GM19023 (cell line): Measurements from ENCODE around the gene PDLIM7.

ENCODE experiments used
- ATAC-seq: cut with Tn5 transposase; IDR thresholded peaks from one replicate; pipeline ENCODE4 v1.9.1; 2021; ENCODE audit warnings: mild to moderate bottlenecking, moderate library complexity; ENCODE audit not compliant: unreplicated experiment

Gene PDLIM7

DNA sequence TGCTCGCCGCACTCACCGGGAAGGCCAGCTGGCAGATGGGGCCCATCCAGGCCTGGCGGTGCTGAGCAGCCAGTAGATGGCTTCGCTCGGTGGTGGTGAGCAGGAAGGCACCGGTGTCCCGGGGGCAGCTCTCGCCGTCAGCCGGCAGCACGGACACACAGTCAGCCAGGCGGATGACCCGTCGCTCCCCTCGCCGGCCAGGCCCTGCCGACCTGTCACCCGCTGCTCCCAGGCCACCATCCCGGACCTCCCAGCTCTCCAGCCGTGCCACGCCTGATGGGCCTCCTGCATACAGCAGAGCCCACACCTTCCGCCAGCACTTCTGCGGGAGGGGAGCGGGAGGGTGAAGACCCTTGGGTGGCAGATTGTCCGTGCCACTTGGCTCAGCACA lies 10.8 kb upstream of the PDLIM7 start:
- ATAC-seq = no peak

DNA sequence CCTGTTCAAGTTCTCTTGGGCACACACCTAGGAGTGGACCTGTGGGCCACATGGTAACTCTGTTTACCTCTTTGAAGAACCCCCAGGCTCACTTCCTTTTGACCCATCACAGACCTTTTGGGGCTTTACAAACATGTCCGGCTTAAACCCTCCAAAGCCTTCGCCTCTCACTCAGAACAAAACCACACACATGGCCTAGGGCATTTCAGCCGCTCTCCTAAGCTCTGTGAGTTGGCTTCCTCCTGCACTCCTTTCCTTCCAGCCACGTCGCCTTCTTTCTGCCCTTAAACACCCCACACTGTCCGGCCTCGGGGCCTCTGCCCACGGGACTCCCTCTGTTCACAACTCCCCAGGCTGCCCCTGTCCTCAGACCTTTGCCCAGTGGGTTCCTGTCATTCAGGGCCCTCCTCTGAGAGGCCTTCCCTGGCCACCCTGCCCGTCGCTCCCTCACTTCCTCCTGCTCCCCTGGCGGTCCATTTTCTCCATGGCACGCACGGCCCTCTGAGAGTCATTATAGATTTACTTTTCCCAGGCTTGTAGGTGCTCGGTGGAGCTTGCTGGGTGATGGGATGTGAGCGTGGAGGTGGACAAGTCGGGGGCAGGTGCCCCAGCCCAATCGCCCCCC lies 10.3 kb upstream of the PDLIM7 start:
- no peak for ATAC-seq

DNA sequence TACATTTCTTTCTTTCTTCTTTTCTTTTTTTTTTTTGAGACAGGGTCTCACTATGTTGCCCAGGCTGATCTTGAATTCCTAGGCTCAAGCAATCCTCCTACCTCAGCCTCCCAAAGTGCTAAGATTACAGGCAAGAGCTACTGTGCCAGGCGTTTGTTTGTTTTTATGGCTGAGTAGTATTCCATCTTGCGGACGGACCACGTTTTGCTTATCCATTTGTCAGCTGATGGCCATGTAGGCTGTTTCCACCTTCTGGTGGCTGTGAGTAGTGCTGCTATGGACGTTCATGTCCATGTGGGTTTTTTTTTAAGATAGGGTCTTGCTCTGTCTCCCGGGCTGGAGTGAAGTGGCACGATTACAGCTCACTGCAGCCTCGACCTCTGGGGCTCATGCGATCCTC lies 9.8 kb upstream of the PDLIM7 start:
- no peak for ATAC-seq

DNA sequence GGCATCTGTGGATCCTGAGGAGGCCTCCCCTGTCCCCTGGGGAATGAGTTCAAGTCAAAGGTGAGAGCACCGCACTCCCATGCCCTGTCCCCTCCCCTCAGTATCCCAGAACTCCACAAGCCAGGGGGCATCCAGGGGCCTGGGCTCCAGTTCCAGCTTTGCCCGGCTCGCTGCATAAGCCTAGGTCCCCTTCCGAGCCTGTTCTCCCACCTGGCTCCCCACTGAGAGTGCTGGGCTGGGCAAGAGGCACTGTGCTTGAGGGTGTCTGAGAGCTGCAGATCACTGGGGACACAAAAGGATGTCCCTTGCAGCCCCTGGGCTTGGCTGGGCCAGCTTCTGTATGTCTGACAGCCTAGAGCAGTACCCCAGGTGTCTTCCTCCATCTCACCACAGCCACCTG lies 7.7 kb upstream of the PDLIM7 start:
- no peak for ATAC-seq

DNA sequence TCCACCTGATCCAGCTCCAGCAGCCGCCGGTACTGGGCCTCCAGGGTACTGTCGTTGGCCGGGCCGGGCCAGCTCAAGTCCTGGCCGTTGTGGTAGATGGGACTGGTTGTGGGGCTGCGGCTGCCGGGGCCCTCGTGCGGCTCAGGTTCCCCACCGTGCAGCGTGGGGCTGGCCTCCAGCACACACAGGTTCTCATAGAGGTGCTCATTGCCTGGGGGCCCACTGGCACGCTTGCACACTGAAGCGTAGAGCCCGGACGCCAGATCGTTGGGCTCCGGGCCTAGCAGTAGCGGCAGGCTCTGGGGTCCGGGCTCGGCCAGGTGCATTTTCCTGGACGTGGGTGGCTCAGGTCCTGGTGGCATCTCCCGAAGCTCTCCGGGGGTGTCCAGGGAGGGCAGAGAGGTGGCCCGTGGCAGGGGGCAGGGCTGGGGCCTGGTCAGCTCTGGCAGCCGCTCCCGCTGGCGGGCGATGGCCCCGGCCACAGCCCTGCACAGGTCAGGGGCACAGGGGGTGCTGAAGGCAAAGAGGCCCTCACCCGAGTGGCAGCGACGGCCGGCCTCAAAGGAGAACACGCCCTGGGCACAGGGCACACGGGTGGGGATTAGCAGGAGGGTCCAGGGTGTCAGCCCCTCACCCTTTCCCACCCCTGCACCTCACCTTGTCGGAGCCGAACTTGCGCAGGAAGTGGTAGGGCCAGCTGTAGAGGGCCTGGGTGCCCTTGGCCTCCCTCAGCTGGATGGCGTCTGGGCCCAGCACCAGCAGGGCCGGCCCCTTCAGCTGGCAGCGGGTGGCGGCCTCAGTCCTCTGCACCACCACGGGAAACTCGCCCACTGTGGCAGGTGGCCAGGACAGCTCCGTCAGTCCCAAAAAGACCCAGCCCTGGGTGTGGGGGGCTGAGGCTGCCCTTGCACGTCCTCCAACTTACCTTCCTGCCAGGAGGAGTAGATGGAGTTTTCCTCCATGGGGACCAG lies 7.0 kb upstream of the PDLIM7 start:
- ATAC-seq = no peak

DNA sequence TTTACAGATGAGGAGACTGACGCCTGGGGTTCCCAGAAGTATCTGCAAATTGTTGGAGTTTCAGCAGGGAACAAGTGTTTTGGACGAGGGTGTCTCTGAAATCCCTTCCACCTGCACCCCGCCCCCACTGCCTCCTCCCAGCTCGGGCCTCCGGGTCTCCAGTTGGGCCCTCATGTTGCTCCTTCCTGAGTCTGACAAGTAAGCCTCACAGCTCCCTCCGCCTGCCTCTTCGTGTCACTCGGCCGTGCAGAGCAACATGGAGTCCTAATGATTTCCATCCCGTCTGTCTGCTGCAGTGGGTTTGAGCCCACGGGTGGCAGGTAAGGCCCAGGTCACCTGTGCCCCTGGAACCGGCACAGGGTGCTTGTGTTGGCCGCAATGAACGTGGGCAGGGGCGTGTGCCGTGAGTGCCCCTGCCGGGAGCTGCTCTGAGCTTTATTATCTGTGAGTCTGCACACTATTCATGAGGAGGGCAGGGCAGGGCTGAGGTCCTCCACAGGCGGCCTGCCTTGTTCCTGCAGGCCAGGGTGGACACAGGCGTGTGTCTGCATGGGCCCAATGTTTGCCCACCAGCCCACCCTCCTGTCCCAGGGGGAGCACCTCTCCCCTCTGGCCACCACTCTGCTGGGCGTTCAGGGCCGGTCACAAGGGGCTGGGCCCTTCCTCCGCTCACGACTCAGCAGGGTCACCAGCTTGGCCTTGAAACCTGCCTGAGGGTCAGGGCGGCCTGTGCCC lies 6.1 kb upstream of the PDLIM7 start:
- no peak for ATAC-seq

DNA sequence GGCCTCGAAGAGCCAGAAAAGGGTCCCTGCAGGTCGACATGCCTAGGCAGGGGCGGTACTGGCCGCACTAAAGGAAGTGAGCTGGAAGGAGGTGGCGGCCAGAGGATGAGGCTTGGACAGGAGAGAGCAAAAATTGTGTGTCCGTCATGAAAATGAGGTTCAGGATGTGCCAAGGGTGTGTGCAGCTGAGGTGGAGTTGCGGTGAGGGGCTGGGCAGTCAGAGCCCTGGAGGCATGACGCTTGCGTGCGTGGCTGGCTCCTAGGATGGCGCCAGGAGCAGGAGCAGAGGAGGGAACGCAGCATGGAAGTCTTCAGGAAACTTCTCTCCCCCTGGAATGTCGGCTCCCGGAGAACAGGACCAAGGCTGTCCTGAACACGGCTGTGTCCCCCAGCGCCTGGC lies 5.5 kb upstream of the PDLIM7 start:
- no peak for ATAC-seq

DNA sequence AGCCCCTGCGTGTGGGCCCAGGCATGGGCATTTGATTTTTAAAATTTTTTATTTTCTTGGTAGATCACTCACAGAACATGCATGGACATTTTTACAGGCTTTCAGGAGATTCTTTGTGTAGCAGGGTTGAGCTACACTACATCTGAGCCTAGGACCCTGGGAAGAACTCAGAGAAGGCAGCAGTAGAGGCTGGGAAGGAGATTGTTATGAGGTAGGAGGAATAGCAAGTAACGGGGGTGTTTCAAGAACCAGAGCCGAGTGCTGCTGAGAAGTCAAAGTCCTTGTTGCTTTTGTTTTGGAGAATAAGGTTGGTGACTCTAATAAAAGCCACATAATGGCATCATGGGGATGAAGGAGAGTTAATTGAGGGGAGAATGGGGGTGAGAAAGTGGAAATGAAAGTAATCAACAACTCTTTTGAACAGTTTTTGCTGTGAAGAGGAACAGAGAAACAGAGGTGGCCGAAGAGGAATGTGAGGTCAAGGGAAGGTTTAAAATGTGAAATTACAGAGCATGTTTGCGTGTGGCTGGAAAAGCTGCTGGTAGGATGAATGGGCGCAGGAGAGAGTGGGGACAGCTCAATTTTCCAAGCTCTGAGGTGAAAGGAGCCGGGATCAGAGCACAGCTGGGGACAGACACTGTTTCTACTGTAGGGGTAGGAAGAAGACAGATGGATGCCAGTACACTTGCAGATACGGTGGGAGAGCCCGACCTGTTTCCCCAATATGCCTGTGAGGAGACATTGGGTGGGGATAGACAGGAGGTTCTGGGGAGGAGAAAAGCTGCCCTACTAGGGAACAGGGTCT lies 4.7 kb upstream of the PDLIM7 start:
- no peak for ATAC-seq

DNA sequence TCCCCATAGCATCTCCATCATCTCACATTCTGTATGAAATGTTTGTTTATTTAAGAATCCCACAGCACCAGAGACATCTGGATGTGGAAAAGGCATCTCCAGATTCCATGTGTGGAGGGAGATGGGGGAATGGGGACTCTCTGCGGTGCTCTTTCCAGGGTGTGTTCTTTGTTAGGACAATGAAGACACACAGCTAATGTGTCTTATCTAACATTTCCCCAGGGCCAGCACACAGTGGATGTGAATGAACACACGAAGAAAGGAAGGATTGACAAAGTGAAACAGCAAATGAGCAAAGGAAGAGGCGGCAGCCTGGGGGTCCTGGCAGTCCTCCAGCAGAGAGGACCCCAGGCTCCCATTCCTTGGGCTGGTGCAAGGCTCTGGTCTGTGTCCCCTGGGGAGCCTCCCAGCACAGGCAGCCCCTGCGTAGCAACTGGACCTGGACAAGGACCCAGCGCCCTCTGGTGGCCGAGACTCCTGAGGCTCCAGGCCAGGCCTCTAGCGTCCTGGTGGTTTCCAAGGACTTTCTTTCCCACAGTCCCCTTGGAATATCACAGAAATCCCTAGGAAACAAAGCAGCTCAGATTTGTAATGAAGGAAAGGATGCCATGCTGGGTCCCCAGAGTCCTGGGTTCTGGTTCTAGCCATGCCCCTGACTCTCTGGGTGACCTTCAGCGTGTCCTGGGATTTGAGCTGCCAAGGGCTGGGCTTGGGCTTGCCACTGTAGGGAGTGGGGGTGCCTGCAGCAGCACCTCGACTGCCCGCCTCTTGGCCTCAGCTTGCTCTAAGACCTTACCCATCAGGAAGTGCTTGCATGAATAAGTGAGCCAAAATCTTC lies 3.5 kb upstream of the PDLIM7 start:
- ATAC-seq = no peak

DNA sequence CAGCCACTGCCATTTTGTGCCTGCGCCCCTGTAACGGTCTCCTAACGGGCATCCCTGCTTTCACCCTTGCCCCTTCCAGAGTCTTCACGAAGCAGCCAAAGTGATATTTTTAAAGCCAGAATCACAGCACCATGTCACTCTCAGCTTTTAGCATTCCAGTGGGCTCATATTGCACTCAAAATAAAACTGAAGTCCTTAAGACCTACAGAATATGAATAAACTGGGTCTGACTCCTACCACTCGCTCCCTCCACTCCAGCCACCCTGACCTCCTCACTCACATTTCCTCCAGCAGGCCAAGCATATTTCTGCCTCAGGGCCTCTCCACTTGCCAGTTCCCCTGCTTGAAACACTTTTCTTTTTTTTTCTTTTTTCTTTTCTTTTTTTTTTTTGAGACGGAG lies 2.4 kb upstream of the PDLIM7 start:
- no peak for ATAC-seq

DNA sequence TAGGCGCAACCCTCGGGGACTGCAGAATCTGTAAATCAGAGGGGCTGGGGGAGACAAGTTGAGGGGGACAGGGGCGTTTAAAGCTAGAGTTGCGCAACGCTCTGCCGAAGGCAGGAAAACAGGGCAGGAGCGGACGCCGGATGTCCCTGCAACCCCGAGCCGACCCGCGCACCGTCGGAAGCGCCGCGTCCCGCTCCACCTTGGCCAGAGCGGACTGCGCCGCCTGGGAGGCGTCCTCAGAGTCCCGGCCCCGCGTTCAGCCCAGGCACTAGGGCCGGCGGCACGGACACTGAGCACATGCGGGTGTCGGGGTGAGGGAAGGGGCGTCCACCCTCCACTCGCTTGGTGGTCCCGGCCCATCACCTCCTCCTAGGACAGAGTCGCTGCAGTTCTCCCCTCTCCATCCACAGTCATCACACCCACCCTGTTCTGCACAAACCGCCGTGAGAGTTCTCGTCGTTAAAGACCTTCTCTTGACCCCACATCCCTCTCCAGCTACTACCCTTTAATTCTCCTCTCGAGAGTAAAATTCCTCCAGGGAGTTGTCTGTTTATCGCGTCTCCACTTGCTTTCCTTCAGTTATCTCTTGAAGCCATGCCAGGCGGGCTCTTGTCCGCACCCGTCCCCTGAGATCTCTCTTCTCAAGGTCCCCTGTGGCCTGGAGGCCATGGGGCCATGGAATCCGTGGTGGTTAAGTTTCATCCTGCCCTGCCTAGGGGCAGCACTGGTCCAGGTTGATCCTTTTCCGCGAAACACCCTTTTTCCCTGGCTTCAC lies 796 bp upstream of the PDLIM7 start:
- peak; percentile 1 for ATAC-seq

DNA sequence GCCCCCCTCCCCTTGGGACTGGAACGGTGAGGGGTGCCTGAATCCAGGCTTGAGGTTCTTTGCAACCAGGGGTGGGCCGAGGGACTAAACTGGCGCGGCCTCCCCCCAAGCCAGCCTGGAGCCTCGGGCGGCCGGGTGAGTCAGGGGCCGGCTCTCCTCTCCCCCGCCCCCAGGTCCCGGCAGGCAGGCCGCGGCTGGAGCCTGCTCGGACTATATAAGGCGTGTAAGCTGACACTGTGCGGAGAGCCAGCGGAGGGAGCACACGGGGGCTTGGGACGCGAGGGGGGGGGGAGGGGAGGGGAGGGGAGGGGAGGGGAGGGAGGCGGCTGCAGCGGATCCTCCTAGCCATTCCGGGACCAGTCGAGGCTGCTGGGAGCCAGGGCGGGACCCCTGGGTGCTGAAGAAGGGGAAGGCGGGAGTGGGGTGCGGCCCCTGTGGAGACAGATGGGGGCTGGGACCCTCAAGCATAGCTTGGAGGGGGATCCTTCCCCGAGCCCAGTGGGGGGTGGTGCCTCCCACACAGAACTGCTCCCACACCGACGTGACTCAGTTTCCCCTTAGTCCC lies 595 bp downstream of the PDLIM7 start:
- no peak for ATAC-seq

DNA sequence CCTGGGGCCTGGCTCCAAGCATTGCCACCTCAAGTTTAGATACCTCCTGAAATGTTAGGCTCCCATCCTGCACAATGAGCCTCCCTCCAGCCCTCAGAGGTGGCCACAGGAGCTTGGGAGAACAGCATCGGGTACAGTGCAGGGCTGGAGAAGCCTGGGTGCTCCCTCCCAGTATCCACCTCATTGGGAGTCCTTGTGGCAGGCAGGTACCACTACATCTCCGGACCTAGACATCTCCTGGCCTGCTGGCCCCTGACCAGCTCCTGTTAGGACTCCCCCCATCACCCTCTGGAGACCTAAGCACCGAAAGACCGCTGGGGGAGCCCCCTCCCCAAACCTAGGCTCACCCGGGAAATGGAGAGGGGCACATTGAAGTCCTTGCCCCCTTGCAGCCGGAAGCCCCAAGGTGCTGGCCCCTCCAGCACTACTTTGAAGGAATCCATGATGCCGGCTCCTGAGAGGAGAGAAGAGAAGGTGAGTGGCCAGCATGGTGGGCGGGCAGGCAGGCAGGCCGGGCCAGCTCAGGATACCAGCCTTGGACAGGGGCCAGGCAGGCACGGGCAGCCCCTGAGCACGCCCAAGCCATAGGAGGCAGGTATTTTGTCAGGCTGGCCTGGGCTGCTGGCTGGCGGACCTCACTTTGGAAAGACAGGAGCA lies 1.2 kb downstream of the PDLIM7 start:
- no peak for ATAC-seq

DNA sequence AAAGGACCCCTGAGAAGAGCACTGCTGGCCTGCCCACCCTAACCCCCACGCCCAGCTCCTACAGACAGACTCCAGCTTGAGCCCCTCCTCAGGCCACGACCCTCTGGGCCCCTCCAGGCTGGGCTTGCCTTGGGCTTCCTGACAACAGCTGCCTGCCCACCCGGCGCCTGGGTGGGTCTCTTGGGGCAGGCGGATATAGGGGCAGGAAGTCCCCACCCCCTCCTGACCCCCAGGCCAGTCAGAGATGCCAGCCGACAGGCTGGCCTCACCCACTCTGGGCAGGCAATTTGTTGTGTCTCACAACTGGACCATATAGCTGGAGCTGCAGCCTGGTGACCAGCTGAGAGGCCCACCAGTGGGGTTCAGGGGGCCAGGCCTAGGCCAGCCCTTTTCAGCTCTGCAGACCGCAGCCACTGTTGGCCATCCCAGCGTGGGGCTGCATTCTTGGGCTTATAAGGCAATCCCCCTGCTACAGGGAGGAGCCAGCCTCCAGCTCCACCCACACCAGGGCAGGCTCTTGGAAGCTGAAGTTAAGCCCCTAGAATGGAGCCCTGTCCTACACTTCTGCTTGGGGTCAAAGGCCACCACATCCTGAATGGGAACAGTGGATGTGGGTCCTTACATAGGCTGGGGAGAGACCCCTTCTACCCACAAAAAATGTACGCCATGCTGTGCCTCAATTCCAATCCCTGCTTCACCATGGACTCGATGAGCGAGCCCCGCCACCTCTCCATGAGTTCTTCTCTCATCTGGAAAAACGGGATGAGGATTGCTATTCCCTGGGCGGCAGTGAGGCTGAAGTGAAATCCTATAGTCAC lies 2.0 kb downstream of the PDLIM7 start:
- ATAC-seq = no peak

DNA sequence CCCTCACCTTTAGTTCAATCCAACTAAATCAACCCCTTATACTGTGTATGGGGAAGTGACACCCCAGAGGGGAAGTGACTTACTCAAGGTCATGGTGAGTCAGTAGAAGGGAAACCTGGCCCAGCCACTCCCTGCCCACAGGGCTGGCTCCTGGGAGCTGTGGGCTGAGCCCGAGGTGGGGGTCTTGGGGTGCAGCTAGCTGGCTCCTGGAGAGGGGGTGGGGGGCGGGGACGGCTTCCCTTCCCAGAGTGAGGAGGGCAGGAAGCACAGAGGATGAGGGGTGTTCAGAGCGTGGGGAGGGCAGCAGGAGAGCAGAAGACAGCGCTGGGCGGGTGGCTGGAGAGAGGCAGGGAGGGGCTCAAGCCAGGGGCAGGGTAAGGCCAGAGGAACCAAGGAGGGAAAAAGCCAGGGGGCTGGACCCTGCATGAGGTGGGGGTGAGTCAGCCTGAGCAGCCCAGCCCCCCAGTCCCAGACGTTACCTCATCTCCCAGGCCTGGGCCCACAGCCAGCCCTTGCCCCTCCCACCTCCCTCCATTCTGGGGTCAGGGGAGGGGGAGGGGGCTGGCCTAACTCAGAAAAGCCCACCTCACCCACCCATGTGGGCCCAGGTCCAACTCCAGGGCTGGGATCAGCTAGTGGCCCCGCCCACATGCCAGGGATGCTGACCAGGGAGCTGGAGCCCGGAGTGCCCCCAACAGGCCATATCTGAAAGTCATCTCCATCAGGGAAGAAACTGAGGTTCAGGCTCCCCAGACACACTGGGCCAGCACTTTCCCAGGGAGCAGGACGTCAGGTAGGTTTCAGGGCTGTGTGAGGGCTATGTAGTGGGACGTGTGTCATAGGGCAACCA lies 2.8 kb downstream of the PDLIM7 start:
- no peak for ATAC-seq

DNA sequence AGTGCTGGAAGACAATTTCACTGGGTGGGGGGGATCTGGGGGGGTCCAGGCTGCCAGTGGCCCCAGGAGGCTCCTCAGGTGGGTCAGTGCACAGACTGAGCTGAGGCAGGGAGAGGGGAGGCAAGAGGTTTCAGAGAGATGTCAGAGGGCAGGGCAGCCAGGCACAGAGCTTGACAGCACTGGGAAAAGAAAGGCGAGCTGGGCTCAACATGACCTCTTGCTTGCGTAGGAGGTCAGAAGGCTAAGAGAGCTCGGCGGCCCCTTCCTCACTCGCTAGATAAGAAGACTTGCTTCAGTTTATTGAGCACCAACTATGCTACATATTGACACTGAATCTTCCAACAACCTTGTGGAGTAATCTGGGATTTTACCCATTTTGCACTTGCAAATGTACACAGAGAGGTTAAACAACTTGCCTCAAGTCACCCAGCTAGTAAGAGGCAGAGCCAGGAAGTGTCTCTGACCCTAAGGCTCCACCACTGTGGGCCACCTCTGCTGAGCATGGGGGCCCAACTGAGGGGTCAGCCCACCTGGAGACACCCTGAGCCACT lies 3.5 kb downstream of the PDLIM7 start:
- ATAC-seq = no peak
